Right lobe of liver (tissue), 6 donors: ENCODE results near the gene DHRS3. TPM values are rescaled to one million over a fixed set of nuclear protein-coding genes. Genes with fewer than 3 reads are reported as not detected.
A peak's percentile ranks its signal among the peaks of the same experiment; 100 is the strongest.

Experiments
- ATAC-seq, 4 donors: fragments of 200-7000 bp; cut with Tn5 transposase; one replicate each; pipeline ENCODE4 v1.9.1; 2020; ENCODE audit warnings: mild to moderate bottlenecking in 4 of 4, moderate library complexity in 4 of 4
- DNase-seq, 3 donors: peaks; one replicate each; pipeline ENCODE4 v3.0.0-alpha.2; 2020
- H3K27ac ChIP-seq, 3 donors: fragments of 200-600 bp; one replicate each; pipeline ENCODE4 v1.8.0; 2022
- H3K27me3 ChIP-seq, 2 donors: fragments of 200-600 bp; one replicate each; pipeline ENCODE4 v1.8.0; 2022
- H3K36me3 ChIP-seq, 4 donors: fragments of 200-600 bp; sonication (generic) in 1 of 4; one replicate each; pipeline versions ENCODE4 v1.5.1 to v1.8.0; 2017 to 2022; ENCODE audit warnings: control low read depth in 1 of 4
- H3K4me1 ChIP-seq, 4 donors: fragments of 200-600 bp; sonication (generic) in 1 of 4; one replicate each; pipeline versions ENCODE4 v1.5.1 to v1.8.0; 2017 to 2022; ENCODE audit warnings: control low read depth in 1 of 4
- H3K4me3 ChIP-seq, 3 donors: fragments of 200-600 bp; one replicate each; pipeline ENCODE4 v1.8.0; 2022
- H3K9me3 ChIP-seq, 4 donors: fragments of 200-600 bp; sonication (generic) in 1 of 4; one replicate each; pipeline versions ENCODE4 v1.5.1 to v1.8.0; 2017 to 2022; ENCODE audit warnings: control low read depth in 1 of 4
- CTCF ChIP-seq, 4 donors: fragments of 200-600 bp in 3 of 4; fragments of 450-650 bp in 1 of 4; IDR thresholded peaks; one replicate each; pipeline versions ENCODE4 v1.5.1 to v1.8.0; 2016 to 2022; ENCODE audit warnings: antibody characterized with exemption in 4 of 4, mild to moderate bottlenecking in 2 of 4
- POLR2A ChIP-seq: fragments of 450-650 bp; IDR thresholded peaks from one replicate; pipeline ENCODE4 v1.6.1; 2017; ENCODE audit warnings: antibody characterized with exemption, mild to moderate bottlenecking
- WGBS: methylation state at CpG from one replicate; pipeline ENCODE4 v1.1.6; 2018; ENCODE audit warnings: low coverage, low lambda C conversion rate; ENCODE audit not compliant: insufficient coverage; ENCODE audit errors: missing lambda C conversion rate; 5-methylcytosine and 5-hydroxymethylcytosine counted together
- intact Hi-C, 2 donors: fragments of 100-400 bp; cut with DNase I; formaldehyde crosslinking; loops; one replicate each; pipeline versions ENCODE4 v1.11.2 to v1.14.1; 2022
- total RNA-seq, 6 experiments: library from RNA; depleted of rRNA in 2 of 6; stranded (reverse); fragments of >200 nt in 2 of 6; fragmentation: NEBNext Ultra II Directional in 3 of 6; extraction: Animal tissue kit (Norgen Biotek cat#: 25700) in 3 of 6; gene quantifications; one replicate each; pipeline versions ENCODE4 v1.1.0 to v1.2.4, GENCODE V29; 2016 to 2023
- donor health status: DM: no; HTN: yes; CAD: no.
- donor health status: DM: no; HTN: no; CAD: no.
- donor health status: DM: no; HTN: no; CAD: no.
- donor health status: DM: no; HTN: yes; CAD: no.
- donor health status: DM: no; HTN: yes; CAD: no.

Gene DHRS3
- total RNA-seq, 6 experiments from 2014 or later = 132 to 252 (median 172) TPM

- Histone ChIP-seq H3K27ac (no peak overlapping the region), H3K36me3 (no peaks in the 10 kb centered on the region), H3K27me3 (no peaks in the 10 kb centered on the region), H3K4me1 (no peaks in the 10 kb centered on the region), H3K4me3 (no peak overlapping the region), H3K9me3 (no peaks in the 10 kb centered on the region)
- intact Hi-C loops = loop anchor here (10.0 kb wide), 1 partner anchor 342 kb away; no protein-coding TSS in a partner anchor
- TF ChIP-seq CTCF (IDR thresholded peaks at IDR 0.05) (no peak), POLR2A (no peak)
- DNase-seq (no peak), ATAC-seq (no peak)
- 83% methylated on average over 2 of the region's 4 CpGs for WGBS
Measured at GRCh38 chr1:12656575-12656974, 38.6 kb upstream of the DHRS3 start.

GRCh38 chr1:12654657-12655056 is 36.6 kb upstream of the DHRS3 start:
- DNase-seq (no peak), ATAC-seq (peak in 1 of 4 donors; percentile 21)
- Histone ChIP-seq H3K36me3 (no peaks in the 10 kb centered on the region), H3K4me1 (no peaks in the 10 kb centered on the region), H3K4me3 (no peak overlapping the region), H3K27me3 (no peaks in the 10 kb centered on the region), H3K27ac (no peak overlapping the region), H3K9me3 (no peaks in the 10 kb centered on the region)
- TF ChIP-seq CTCF (IDR thresholded peaks at IDR 0.05) (no peak), POLR2A (no peak)
- intact Hi-C loops = loop anchor here (10.0 kb wide), 1 partner anchor 340 kb away; no protein-coding TSS in a partner anchor
- WGBS = 48% methylated on average over 3 of the region's 8 CpGs

- no peak for TF ChIP-seq POLR2A
- no peak for TF ChIP-seq CTCF (IDR thresholded peaks at IDR 0.05)
- WGBS = 88% methylated on average over 2 of the region's 4 CpGs
- no peak overlapping the region for H3K4me3 ChIP-seq
- no peaks in the 10 kb centered on the region for H3K36me3 ChIP-seq
- DNase-seq (no peak), ATAC-seq (no peak)
- H3K27ac ChIP-seq = no peak overlapping the region
- no peaks in the 10 kb centered on the region for H3K27me3 ChIP-seq
- H3K4me1 ChIP-seq = no peaks in the 10 kb centered on the region
- no peaks in the 10 kb centered on the region for H3K9me3 ChIP-seq
- intact Hi-C loops = loop anchor here (10.0 kb wide), 1 partner anchor 339 kb away; no protein-coding TSS in a partner anchor
Measured at GRCh38 chr1:12654004-12654567, 36.1 kb upstream of the DHRS3 start.

- Histone ChIP-seq H3K36me3 (no peaks in the 10 kb centered on the region), H3K27ac (no peak overlapping the region), H3K9me3 (no peaks in the 10 kb centered on the region), H3K27me3 (no peaks in the 10 kb centered on the region), H3K4me1 (no peaks in the 10 kb centered on the region), H3K4me3 (no peak overlapping the region)
- intact Hi-C loops = loop anchor here (10.0 kb wide), 1 partner anchor 335 kb away; no protein-coding TSS in a partner anchor
- no peak for ATAC-seq
- TF ChIP-seq CTCF (IDR thresholded peaks at IDR 0.05) = no peak
- no peak for TF ChIP-seq POLR2A
- 62% methylated on average over 4 of the region's 5 CpGs for WGBS
- no peak for DNase-seq
Measured at GRCh38 chr1:12649971-12650421, 32.0 kb upstream of the DHRS3 start.
